HepG2 (cell line): ENCODE data around the gene MAP1LC3B.

Experiments used
- BRF2 ChIP-seq: sonication (generic); formaldehyde crosslinking; IDR thresholded peaks from 2 replicates; pipeline ENCODE4 v1.8.1; 2022; ENCODE audit warnings: mild to moderate bottlenecking, missing genetic modification reagents
- FOSL1 ChIP-seq: sonication (generic); formaldehyde crosslinking; IDR thresholded peaks from 2 replicates; pipeline ENCODE4 v1.9.0; 2021; ENCODE audit warnings: missing genetic modification reagents, borderline replicate concordance
- FOXM1 ChIP-seq: sonication (generic); formaldehyde crosslinking; IDR thresholded peaks from 2 replicates; pipeline ENCODE4 v1.5.0; 2020; ENCODE audit warnings: missing genetic modification reagents
- HDAC6 ChIP-seq: fragments of 200-600 bp; sonication (generic); IDR thresholded peaks from 2 replicates; pipeline ENCODE4 v1.7.0; 2017; ENCODE audit warnings: mild to moderate bottlenecking, antibody characterized with exemption, low read length, low read depth
- JUN ChIP-seq: sonication (generic); formaldehyde crosslinking; IDR thresholded peaks from 2 replicates; pipeline ENCODE4 v1.4.0; 2020; ENCODE audit warnings: mild to moderate bottlenecking, missing genetic modification reagents
- MYC ChIP-seq: sonication (generic); formaldehyde crosslinking; IDR thresholded peaks from 2 replicates; pipeline ENCODE4 v1.9.0; 2021; ENCODE audit warnings: missing genetic modification reagents, borderline replicate concordance
- NR2C2 ChIP-seq: sonication (generic); formaldehyde crosslinking; IDR thresholded peaks from 2 replicates; pipeline ENCODE4 v1.4.0; 2020; ENCODE audit warnings: missing genetic modification reagents, mild to moderate bottlenecking, moderate library complexity, borderline replicate concordance
- ZFP82 ChIP-seq: sonication (generic); formaldehyde crosslinking; IDR thresholded peaks from 2 replicates; pipeline ENCODE4 v1.5.1; 2020; ENCODE audit warnings: mild to moderate bottlenecking, missing genetic modification reagents, borderline replicate concordance
- TF ChIP-seq, protein P1 (sequence below): sonication (generic); formaldehyde crosslinking; IDR thresholded peaks from 2 replicates; pipeline ENCODE4 v1.5.0; 2020; ENCODE audit warnings: mild to moderate bottlenecking, missing genetic modification reagents, moderate library complexity
- TF ChIP-seq, protein P2 (sequence below), 2 experiments: sonication (generic) in 1 of 2; formaldehyde crosslinking in 1 of 2; IDR thresholded peaks; 2 replicates each; pipeline versions ENCODE4 v1.4.0 to v1.6.1; 2018 to 2020; ENCODE audit warnings: missing genetic modification reagents in 2 of 2, borderline replicate concordance in 1 of 2, low read depth in 1 of 2, mild to moderate bottlenecking in 1 of 2, missing biosample characterization in 1 of 2
- TF ChIP-seq, protein P3 (sequence below): sonication (generic); formaldehyde crosslinking; IDR thresholded peaks from 2 replicates; pipeline ENCODE4 v1.4.0; 2020; ENCODE audit warnings: missing genetic modification reagents

DNA sequence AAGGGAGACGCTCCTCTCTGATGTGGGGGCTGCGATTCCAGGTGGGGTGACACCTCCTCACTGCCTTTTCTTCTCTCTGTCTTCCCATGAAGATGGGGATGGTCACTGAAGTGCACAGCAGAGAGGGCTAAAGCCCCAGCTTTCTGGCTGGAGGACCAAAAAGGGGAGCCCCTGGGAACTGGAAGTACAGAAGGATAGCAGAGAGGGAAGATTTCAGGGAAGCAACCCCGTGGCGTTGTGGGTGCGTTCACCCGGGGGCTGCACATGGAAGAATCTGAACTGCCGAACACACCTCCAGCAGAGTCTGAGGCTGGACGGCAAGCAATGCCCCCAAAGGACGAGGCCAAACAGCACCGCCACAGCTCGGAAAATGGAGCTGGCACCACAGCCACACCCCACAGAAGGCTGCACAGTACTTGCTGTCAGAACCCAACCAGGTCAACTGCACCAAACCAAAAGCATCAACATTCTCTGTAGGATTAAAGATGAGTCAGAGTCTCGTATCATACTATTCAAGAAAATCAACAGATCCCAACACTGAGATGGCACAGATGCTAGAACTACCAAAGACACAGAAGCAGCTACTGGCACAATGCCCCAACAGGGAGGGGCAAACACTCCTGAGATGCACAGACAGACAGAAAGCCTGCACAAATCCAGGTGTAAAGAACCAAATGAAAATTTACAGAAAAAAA, 49.9 kb downstream of the MAP1LC3B start:
- no peak for TF ChIP-seq NR2C2 (CRISPR knock-in tag)
- TF ChIP-seq, protein P1, sequence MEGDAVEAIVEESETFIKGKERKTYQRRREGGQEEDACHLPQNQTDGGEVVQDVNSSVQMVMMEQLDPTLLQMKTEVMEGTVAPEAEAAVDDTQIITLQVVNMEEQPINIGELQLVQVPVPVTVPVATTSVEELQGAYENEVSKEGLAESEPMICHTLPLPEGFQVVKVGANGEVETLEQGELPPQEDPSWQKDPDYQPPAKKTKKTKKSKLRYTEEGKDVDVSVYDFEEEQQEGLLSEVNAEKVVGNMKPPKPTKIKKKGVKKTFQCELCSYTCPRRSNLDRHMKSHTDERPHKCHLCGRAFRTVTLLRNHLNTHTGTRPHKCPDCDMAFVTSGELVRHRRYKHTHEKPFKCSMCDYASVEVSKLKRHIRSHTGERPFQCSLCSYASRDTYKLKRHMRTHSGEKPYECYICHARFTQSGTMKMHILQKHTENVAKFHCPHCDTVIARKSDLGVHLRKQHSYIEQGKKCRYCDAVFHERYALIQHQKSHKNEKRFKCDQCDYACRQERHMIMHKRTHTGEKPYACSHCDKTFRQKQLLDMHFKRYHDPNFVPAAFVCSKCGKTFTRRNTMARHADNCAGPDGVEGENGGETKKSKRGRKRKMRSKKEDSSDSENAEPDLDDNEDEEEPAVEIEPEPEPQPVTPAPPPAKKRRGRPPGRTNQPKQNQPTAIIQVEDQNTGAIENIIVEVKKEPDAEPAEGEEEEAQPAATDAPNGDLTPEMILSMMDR, result no peak
- TF ChIP-seq, protein P2, sequence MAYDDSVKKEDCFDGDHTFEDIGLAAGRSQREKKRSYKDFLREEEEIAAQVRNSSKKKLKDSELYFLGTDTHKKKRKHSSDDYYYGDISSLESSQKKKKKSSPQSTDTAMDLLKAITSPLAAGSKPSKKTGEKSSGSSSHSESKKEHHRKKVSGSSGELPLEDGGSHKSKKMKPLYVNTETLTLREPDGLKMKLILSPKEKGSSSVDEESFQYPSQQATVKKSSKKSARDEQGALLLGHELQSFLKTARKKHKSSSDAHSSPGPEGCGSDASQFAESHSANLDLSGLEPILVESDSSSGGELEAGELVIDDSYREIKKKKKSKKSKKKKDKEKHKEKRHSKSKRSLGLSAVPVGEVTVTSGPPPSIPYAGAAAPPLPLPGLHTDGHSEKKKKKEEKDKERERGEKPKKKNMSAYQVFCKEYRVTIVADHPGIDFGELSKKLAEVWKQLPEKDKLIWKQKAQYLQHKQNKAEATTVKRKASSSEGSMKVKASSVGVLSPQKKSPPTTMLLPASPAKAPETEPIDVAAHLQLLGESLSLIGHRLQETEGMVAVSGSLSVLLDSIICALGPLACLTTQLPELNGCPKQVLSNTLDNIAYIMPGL (CRISPR knock-in tag; IDR thresholded peaks at IDR 0.05; ENCODE audit: borderline replicate concordance in 1 of 2, low read depth in 1 of 2), result no peak
- TF ChIP-seq MYC (CRISPR knock-in tag), result no peak
- TF ChIP-seq FOSL1 (CRISPR knock-in tag), result no peak
- no peak for TF ChIP-seq JUN
- no peak for TF ChIP-seq ZFP82
- TF ChIP-seq HDAC6, result no peak
- TF ChIP-seq BRF2, result no peak
- TF ChIP-seq FOXM1 (CRISPR knock-in tag), result no peak
- TF ChIP-seq, protein P3, sequence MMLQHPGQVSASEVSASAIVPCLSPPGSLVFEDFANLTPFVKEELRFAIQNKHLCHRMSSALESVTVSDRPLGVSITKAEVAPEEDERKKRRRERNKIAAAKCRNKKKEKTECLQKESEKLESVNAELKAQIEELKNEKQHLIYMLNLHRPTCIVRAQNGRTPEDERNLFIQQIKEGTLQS (CRISPR knock-in tag), result no peak
